Measurements from ENCODE around the gene RAPGEF4.

- no peak for TF ChIP-seq ZNF112 (tag by site-specific recombination; IDR thresholded peaks at IDR 0.05)
- TF ChIP-seq ZNF792 (tag by site-specific recombination; IDR thresholded peaks at IDR 0.05): no peak
Observed at GRCh38 chr2:173092844-173093402, 357.3 kb downstream of the RAPGEF4 start.
